PFSK-1 (cell line): ENCODE measurements around the gene PNPLA5.

ENCODE experiments used
- FOXP2 ChIP-seq: optimal IDR thresholded peaks from 2 replicates; pipeline ENCODE3; 2011; ENCODE audit warnings: borderline replicate concordance, control low read depth, inconsistent platforms; ENCODE audit not compliant: insufficient read depth; ENCODE audit errors: extremely low read length, extremely low read depth
- POLR2AphosphoS5 ChIP-seq: IDR thresholded peaks from 2 replicates; pipeline ENCODE4 v1.6.1; 2012; ENCODE audit warnings: low read depth, mild to moderate bottlenecking, control low read depth, low read length, moderate library complexity
- REST ChIP-seq, 2 experiments: IDR thresholded peaks; 2 replicates each; pipeline versions ENCODE4 v1.6.1 to v1.8.0; 2011 to 2012; ENCODE audit warnings: low read depth in 2 of 2, low read length in 2 of 2, control low read depth in 1 of 2, inconsistent platforms in 1 of 2, mild to moderate bottlenecking in 1 of 2, moderate library complexity in 1 of 2; ENCODE audit not compliant: insufficient read depth in 1 of 2
- SIN3A ChIP-seq: IDR thresholded peaks from 2 replicates; pipeline ENCODE4 v1.6.1; 2012; ENCODE audit warnings: mild to moderate bottlenecking, low read length, moderate library complexity, borderline replicate concordance; ENCODE audit not compliant: insufficient read depth
- TAF1 ChIP-seq: IDR thresholded peaks from 2 replicates; pipeline ENCODE4 v1.6.1; 2012; ENCODE audit warnings: low read length, control low read depth, borderline replicate concordance; ENCODE audit not compliant: insufficient read depth

PNPLA5 gene

GRCh38 chr22:43851058-43851978 lies 40.5 kb downstream of the PNPLA5 start:
- TF ChIP-seq SIN3A (no peak), POLR2AphosphoS5 (no peak), REST (IDR thresholded peaks at IDR 0.05; ENCODE audit: insufficient read depth in 1 of 2, low read depth in 2 of 2, low read length in 2 of 2) (no peak), TAF1 (no peak), FOXP2 (no peak)

DNA sequence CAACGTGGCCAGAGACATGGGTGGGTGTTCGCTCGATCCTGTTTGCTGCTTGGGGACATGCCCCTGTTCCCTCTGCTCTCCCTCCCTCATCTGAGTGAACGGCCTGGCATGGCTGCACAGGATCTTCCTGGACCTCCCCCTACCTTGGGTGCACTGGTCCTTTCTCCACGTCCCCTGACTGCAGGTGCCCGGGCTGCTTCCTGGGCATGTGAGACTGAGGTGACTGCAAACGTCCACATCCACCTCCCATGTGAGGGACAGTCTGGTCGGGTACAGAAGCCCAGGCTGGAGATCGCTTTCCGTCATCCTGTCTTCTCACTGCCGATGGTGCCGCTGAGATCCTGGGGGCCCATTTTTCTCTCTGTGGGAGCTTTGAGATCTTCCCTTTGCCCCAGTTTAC lies 41.3 kb downstream of the PNPLA5 start:
- TF ChIP-seq SIN3A (no peak), TAF1 (no peak), FOXP2 (no peak), POLR2AphosphoS5 (no peak), REST (IDR thresholded peaks at IDR 0.05; ENCODE audit: insufficient read depth in 1 of 2, low read depth in 2 of 2, low read length in 2 of 2) (no peak)

DNA sequence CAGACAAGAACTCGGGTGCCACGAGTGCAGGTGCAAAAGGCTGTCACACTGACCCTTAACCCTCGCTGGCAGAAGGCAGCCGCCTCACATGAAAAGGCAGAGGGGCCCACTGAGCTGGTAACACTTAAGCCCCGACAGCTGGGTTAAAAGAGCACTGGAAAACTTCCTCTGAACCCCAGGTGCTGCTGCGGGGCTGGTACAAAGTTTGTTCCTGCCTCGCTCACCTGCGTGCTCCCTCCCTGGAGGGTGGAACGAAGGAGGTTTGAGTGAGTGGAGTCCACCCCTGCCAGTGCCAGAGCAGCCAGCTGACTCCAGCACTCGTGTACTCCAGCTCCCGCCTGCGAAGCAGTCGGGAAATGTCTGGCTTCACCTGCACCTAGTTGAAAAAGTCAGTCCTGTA lies 42.1 kb downstream of the PNPLA5 start:
- TF ChIP-seq REST (IDR thresholded peaks at IDR 0.05; ENCODE audit: insufficient read depth in 1 of 2, low read depth in 2 of 2, low read length in 2 of 2) = no peak
- no peak for TF ChIP-seq SIN3A
- TF ChIP-seq POLR2AphosphoS5 = no peak
- TF ChIP-seq FOXP2 = no peak
- no peak for TF ChIP-seq TAF1

DNA sequence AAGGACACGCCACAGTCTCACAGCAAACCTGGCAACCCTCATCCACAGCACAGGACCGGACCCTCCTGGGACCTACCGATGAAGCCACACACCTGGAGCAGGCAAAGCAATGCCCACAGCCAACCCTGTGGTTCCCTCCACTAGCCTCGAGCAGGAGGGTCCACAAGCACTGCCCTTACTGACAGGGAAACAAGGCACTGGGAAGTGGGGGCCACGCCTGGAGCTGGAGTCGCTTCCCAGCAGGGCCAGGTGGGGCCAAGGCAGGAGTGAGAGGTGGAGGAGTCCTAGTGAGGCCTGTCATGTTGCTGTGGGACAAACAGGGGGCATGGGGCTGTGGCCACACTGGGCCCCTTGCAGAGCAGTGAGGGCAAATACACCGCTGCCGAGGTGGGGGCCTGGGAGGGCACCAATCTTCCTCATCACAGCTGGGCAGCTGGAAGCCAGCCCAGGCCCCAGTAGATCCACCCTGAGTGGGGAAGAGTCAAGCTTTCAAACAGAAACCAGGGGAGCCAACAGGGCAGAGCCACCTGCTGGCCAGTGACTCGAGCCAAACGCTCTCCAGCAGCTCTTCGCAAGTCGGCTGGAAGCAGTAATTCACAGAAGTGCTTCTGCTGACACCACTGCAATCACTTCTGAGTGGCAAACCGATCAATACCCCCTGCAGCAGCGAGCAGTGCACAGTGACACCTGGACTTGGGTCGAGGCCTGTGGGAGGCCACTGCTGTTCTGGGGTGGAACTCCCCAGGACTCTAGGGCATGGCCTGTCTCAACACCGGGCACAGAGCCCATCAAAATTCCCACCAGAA lies 43.2 kb downstream of the PNPLA5 start:
- TF ChIP-seq POLR2AphosphoS5 (no peak), FOXP2 (no peak), TAF1 (no peak), SIN3A (no peak), REST (IDR thresholded peaks at IDR 0.05; ENCODE audit: insufficient read depth in 1 of 2, low read depth in 2 of 2, low read length in 2 of 2) (no peak)
